BE2C (cell line): ENCODE measurements around the gene SLC24A3.
A peak's percentile ranks its signal among the peaks of the same experiment; 100 is the strongest.
"Not testable (repeated sequence)": the region's sequence is repeated elsewhere in the genome, so short reads cannot be mapped to it uniquely, and the experiment has no call there.

ENCODE experiments used
- DNase-seq: peaks from one replicate; pipeline ENCODE4 v3.0.0-alpha.2; 2020
- H3K27me3 ChIP-seq: fragments of 250-450 bp; sonication (Bioruptor Pico); 2 replicates; pipeline ENCODE4 v1.5.1; 2020; ENCODE audit warnings: mild to moderate bottlenecking
- H3K36me3 ChIP-seq: fragments of 250-450 bp; sonication (Bioruptor Pico); 2 replicates; pipeline ENCODE4 v1.5.1; 2020; ENCODE audit warnings: mild to moderate bottlenecking
- H3K4me1 ChIP-seq: fragments of 250-450 bp; sonication (Bioruptor Pico); 2 replicates; pipeline ENCODE4 v1.5.1; 2020
- H3K4me3 ChIP-seq: 2 replicates; pipeline ENCODE4 v1.5.1; 2011; ENCODE audit warnings: low read depth, low read length
- H3K9me3 ChIP-seq: fragments of 250-450 bp; sonication (Bioruptor Pico); 2 replicates; pipeline ENCODE4 v1.5.1; 2020
- TF ChIP-seq, protein P1 (sequence below): IDR thresholded peaks from 2 replicates; pipeline ENCODE4 v1.5.1; 2012; ENCODE audit warnings: mild to moderate bottlenecking, low read depth, low read length

SLC24A3 gene

DNA sequence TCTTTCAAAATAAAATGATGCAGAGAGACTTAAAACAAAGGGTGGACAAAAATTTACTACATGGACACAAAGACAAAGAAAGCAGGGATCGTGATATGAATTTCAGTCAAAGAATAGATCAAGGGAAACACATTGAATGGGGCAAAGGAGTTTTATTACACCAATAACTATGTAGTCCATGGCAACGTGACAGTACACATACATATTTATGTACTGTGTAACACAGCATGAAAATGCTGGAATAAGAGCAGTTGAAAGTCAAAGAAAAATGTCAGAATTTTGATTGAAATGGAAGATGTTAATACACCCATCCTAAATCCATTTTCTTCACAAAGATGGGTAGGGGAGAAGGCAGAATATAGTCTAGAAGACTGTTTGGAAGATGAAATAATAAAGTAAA lies 536.2 kb downstream of the SLC24A3 start:
- no peaks in the 10 kb centered on the region for H3K36me3 ChIP-seq
- no peaks in the 10 kb centered on the region for H3K4me1 ChIP-seq
- no peak overlapping the region for H3K4me3 ChIP-seq
- DNase-seq = no peak
- TF ChIP-seq, protein P1, sequence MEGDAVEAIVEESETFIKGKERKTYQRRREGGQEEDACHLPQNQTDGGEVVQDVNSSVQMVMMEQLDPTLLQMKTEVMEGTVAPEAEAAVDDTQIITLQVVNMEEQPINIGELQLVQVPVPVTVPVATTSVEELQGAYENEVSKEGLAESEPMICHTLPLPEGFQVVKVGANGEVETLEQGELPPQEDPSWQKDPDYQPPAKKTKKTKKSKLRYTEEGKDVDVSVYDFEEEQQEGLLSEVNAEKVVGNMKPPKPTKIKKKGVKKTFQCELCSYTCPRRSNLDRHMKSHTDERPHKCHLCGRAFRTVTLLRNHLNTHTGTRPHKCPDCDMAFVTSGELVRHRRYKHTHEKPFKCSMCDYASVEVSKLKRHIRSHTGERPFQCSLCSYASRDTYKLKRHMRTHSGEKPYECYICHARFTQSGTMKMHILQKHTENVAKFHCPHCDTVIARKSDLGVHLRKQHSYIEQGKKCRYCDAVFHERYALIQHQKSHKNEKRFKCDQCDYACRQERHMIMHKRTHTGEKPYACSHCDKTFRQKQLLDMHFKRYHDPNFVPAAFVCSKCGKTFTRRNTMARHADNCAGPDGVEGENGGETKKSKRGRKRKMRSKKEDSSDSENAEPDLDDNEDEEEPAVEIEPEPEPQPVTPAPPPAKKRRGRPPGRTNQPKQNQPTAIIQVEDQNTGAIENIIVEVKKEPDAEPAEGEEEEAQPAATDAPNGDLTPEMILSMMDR = no peak
- H3K27me3 ChIP-seq = peaks cover 25% of the 10 kb centered on the region
- H3K9me3 ChIP-seq = no peaks in the 10 kb centered on the region; the same call in none of the 2 replicates

DNA sequence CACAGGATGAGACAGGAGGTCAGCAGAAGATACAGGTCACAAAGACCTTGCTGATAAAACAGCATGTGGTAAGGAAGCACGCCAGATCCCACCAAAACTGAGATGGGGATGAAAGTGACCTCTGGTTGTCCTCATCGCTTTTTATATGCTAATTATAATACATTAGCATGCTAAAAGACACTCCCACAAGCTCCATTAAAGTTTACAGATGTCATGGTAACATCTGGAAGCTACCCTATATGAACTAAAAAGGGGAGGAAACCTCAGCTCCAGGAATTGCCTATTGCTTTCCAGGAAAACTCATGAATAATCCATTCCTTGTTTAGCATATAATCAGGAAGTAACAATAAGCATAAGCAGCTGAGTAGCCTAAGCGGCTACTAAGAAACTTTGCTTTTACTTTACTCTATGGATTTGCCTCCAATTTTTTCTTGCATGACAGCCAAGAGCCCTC lies 537.2 kb downstream of the SLC24A3 start:
- H3K4me1 ChIP-seq = no peaks in the 10 kb centered on the region
- H3K36me3 ChIP-seq = no peaks in the 10 kb centered on the region
- no peak overlapping the region for H3K4me3 ChIP-seq
- TF ChIP-seq, protein P1 = no peak
- H3K9me3 ChIP-seq = no peaks in the 10 kb centered on the region; the same call in 1 of the 2 replicates
- no peak for DNase-seq
- H3K27me3 ChIP-seq = peaks cover 26% of the 10 kb centered on the region

DNA sequence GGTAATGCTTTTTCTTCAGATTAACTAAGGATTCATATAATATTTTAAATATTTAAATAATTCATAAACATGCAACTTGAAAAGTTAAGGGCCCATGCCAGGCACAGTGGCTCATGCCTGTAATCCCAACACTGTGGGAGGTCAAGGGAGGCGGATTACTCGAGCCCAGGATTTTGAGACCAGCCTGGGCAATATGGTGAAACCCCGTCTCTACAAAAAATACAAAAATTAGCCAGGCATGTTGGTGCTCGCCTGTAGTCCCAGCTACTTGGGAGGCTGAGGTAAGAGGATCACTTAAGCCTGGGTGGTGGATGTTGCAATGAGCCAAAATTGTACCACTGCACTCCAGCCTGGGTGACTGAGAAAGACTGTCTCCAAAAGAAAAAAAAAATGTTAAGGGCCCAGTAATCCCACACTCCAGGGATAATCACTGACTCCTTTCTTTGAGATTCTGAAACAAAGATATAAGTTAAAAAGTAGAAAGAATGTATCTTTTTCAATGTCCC lies 537.7 kb downstream of the SLC24A3 start:
- TF ChIP-seq, protein P1 = no peak
- Histone ChIP-seq H3K9me3 (no peaks in the 10 kb centered on the region; the same call in 1 of the 2 replicates), H3K4me3 (no peak overlapping the region), H3K27me3 (peaks cover 24% of the 10 kb centered on the region), H3K36me3 (no peaks in the 10 kb centered on the region), H3K4me1 (no peaks in the 10 kb centered on the region)
- DNase-seq = no peak

DNA sequence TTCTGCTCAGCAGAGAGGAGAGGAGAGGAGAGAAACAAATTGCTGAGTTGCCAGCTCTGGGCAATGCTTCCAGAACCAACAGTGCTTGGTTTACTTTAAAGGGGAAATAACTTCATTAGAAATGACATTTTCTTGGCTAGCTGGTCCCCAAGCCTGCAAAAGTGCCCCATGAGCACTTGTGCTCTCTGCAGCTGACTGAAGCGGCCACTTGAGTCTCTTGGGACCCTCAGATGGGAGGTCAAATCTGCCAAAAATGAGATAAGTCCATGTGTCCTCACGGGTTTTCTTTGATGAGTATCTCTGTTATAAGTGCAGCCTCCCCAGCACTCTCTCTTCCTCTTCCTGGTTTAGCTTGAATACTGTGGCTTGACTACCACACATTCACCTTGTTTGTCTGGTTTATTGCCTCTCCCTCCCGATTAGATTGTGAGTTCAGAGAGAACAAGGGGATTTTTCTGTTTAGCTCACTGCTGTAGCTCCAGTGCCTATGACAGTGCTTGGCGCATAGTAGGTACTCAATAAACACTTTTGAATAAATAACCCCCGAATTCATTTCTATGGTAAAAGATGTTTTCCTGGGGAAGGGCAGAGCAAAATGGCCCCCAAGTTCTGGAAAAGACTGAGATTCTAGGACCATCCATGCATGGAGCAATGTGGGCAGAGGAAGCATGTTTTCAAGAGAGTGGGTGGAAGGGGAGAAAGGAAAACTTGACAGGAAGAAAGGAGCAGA lies 538.6 kb downstream of the SLC24A3 start:
- TF ChIP-seq, protein P1 = no peak
- no peak overlapping the region for H3K4me3 ChIP-seq
- DNase-seq = peak; percentile 16
- peaks cover 25% of the 10 kb centered on the region for H3K27me3 ChIP-seq
- no peaks in the 10 kb centered on the region for H3K9me3 ChIP-seq
- no peaks in the 10 kb centered on the region for H3K4me1 ChIP-seq
- no peaks in the 10 kb centered on the region for H3K36me3 ChIP-seq

DNA sequence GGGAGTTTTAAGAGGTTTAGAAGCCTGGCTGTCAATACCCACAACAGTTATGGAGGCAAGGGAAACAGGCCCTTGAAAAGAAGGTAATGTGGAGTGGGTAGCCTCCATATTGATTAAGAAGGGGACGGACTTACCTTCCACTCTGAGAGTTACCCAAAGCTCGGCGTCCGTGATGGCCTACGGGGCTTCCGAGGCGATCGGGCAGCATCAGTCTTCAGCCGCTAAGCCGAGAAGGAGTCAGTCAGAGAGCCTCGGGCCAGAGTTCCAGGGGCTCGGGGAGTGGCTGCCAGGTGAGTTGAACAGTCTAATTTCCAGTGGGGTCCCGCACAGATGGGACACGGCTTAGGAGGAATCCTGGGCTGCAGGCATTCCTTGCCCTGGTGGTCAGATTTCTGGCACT lies 541.8 kb downstream of the SLC24A3 start:
- H3K4me1 ChIP-seq, H3K9me3 ChIP-seq, DNase-seq, H3K36me3 ChIP-seq, H3K4me3 ChIP-seq: not testable (repeated sequence)
- peaks cover 53% of the 10 kb centered on the region for H3K27me3 ChIP-seq

DNA sequence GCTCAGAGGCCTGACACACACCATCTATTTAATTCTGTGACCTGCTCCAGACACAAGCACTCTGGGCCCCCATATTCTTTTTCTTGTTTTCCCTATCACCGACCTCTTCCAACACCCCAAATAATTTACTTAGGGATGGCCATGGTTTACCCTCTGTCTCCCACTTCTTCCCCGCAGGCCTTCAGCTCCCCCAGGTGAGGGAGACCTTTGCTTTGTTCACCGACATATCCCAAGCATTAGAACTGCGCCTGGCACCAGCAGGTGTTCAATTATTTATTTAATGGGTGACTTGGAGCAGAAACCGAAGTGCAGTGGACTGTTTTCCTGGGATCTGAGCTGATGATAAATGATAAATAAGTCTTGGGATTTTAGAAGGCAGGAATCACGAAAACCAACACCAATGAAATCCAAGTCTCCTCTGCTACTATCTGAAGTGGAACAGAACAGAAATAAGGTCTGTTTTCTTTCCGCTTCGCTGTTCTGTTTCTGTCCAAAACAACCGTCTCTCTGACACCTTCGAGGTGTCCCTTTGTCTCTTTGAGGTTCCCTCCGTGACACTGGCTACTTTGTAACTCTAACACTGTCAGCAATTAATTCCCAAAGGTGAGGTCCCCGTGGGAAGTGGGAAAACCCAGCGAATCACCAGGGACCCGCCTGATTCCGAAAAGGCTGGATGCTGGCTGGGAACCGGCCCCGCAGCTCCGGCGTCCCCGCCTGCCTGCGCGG lies 544.5 kb downstream of the SLC24A3 start:
- TF ChIP-seq, protein P1 = no peak
- Histone ChIP-seq H3K27me3 (peaks cover 64% of the 10 kb centered on the region), H3K36me3 (no peaks in the 10 kb centered on the region), H3K4me1 (no peaks in the 10 kb centered on the region), H3K4me3 (no peak overlapping the region), H3K9me3 (no peaks in the 10 kb centered on the region)
- DNase-seq = no peak
